GM12873 (cell line): ENCODE results near the gene ALDOB.

Source experiments
- TF ChIP-seq, protein P1 (sequence below): IDR thresholded peaks from 2 replicates; pipeline ENCODE4 v1.5.1; 2012; ENCODE audit warnings: low read depth, mild to moderate bottlenecking, moderate library complexity, low read length, control low read depth; ENCODE audit not compliant: insufficient read depth; ENCODE audit errors: missing control alignments

The ALDOB gene

DNA sequence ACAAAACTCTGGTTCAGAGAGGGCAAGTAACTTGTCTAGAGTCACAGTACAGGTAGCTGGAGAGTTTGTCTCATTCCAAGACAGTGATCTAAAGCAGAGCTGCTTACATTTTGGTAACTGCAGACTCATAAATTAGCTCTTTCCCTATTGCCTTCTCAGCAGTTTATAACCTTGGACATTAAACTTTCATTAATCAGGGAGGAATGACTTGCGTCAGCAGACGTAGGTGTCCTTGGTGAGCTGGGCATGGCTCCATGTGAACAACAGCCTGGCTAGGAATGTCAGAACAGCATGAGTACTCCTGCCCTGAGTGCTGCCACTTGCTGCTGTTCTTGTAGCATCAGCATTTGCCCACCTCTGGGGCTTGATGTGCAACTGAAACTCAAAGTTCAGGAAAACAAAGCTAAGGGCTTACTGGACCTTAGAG lies 2.2 kb upstream of the ALDOB start:
- TF ChIP-seq, protein P1, sequence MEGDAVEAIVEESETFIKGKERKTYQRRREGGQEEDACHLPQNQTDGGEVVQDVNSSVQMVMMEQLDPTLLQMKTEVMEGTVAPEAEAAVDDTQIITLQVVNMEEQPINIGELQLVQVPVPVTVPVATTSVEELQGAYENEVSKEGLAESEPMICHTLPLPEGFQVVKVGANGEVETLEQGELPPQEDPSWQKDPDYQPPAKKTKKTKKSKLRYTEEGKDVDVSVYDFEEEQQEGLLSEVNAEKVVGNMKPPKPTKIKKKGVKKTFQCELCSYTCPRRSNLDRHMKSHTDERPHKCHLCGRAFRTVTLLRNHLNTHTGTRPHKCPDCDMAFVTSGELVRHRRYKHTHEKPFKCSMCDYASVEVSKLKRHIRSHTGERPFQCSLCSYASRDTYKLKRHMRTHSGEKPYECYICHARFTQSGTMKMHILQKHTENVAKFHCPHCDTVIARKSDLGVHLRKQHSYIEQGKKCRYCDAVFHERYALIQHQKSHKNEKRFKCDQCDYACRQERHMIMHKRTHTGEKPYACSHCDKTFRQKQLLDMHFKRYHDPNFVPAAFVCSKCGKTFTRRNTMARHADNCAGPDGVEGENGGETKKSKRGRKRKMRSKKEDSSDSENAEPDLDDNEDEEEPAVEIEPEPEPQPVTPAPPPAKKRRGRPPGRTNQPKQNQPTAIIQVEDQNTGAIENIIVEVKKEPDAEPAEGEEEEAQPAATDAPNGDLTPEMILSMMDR, result no peak

DNA sequence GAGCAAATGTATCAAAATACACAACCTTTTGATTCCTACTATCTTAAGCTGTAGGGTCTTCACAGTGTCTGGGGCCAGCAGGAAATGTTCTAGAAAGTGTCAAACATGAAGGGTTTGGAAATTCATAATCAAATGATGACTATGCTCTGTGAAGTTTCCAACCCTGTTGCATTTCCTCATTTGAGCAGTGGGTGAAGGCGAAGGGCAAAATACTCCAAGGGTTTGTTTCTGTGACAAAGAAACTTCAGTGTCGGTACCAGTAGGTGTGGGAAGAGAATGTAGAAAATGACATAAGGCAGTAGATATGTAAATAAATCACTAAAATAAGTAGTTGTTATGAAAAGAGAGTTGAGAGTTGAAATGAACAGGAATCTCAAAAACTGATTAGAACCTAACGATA lies 576 bp downstream of the ALDOB start:
- TF ChIP-seq, protein P1, result no peak

DNA sequence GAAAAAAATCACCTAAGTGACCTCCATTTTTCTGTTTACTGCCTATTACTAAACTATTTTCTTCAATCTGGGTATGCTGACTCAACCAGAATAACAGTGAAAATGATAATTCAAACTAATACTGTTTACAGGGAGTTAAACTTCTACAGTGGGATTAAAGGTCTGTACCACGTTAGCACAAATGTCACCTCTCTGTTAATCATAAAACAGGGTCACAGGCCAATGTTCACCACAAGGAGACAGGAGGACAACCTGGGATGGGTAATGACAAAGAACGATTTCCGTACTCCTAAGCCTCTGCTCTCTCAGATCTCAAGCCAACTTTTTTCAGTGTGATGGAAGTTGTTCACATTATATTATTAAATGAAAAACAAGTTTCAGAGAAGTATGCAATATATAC lies 2.3 kb downstream of the ALDOB start:
- TF ChIP-seq, protein P1, result no peak

DNA sequence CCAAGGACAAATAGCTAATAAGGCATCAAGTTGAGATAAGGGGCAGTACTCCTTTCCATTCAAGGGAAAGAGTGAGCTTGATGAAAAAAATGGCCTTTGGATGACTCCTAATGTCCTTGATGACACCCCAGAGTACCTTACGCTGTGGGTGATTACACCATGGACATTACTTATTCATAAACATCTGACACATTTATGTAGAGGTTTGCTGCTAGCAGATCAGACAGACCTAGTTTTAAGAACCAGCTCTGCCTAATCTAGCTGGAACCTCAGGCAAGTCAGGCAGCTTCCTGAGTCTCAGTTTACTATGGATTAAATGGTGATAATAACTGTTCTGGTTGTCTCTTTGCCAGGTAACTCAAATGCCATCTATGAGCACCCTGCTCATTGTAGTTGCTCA lies 2.8 kb downstream of the ALDOB start:
- TF ChIP-seq, protein P1, result no peak

DNA sequence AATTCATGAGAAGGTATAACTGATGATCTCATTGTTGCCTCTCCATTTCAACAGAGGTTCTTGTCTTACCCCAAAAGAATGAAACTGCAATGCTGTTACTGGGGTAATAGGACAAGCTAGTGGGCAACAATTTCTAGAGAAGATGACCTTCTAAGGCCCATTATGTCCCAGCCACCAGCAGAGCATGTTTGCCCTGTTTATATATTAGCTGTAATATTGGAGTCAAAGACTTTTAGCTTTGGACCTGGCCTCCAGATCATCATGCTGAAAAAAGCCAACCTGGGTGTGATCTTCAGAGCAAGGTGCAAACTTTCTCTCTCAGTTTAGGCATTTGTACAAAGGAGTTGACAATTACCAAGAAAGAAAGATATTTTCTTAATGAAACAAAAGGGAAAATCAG lies 3.4 kb downstream of the ALDOB start:
- TF ChIP-seq, protein P1, result no peak

DNA sequence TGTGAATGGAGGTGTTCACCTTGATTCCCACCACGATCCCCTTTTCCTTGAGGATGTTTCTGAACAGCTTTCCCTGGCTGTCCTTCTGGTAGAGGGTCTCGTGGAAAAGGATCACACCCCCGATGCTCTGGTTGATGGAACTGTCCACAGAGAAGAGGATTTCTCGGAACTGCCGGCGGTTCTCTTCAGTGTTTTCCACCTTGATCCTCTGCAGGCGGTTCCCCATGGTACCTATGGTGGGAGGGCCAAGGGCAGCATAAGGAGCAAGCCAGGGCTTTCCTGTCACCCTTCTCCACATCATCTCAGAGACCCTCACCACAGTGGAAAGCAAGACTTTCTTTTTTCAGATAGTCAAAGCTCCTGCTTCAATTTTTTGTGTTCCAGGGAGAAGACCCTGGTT lies 5.8 kb downstream of the ALDOB start:
- TF ChIP-seq, protein P1, result no peak

DNA sequence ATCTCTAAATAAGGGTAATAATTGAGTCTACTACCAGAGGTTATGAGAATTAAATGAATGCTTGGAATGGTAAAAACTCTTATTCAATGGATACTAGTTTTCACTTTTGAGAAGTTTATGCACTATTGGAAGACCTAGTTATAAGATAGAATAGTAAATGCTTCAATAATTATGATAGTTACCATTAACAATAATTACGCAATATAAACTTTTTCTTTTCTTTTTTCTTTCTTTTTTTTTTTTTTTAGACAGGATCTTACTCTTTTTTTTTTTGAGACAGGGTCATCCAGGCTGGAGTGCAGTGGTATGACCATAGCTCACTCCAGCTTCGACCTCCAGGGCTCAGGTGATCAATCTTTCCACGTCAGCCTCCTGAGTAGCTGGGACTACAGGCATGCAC lies 6.7 kb downstream of the ALDOB start:
- TF ChIP-seq, protein P1, result no peak
